Hepatocyte (in vitro differentiated cells): ENCODE results near the gene ATAD5. TPM values are rescaled to one million over a fixed set of nuclear protein-coding genes. Genes with fewer than 3 reads are reported as not detected.

Experiments
- DNase-seq: peaks from one replicate; pipeline ENCODE4 v3.0.0-alpha.2; 2016; ENCODE audit warnings: low spot score
- H2AFZ ChIP-seq: fragments of 200-600 bp; sonication (generic); 2 replicates; pipeline ENCODE4 v1.6.0; 2016; ENCODE audit warnings: antibody characterized with exemption, mild to moderate bottlenecking
- H3K27ac ChIP-seq: fragments of 200-600 bp; sonication (generic); 2 replicates; pipeline ENCODE4 v1.5.1; 2016; ENCODE audit warnings: mild to moderate bottlenecking
- H3K27me3 ChIP-seq: fragments of 200-600 bp; sonication (generic); 2 replicates; pipeline ENCODE4 v1.6.1; 2016
- H3K36me3 ChIP-seq: fragments of 200-600 bp; sonication (generic); replicated peaks from 2 replicates; pipeline ENCODE4 v1.5.1; 2016; ENCODE audit warnings: low read depth; ENCODE audit not compliant: insufficient read depth
- H3K4me1 ChIP-seq: fragments of 200-600 bp; sonication (generic); 2 replicates; pipeline ENCODE4 v1.5.1; 2016; ENCODE audit warnings: mild to moderate bottlenecking, moderate library complexity; ENCODE audit not compliant: insufficient read depth
- H3K4me2 ChIP-seq: fragments of 200-600 bp; sonication (generic); 2 replicates; pipeline ENCODE4 v1.6.0; 2016
- H3K4me3 ChIP-seq: fragments of 200-600 bp; sonication (generic); 2 replicates; pipeline ENCODE4 v1.5.1; 2016; ENCODE audit warnings: mild to moderate bottlenecking
- H3K79me2 ChIP-seq: fragments of 200-600 bp; sonication (generic); 2 replicates; pipeline ENCODE4 v1.6.0; 2017; ENCODE audit warnings: mild to moderate bottlenecking
- H3K9me2 ChIP-seq: fragments of 200-600 bp; sonication (generic); replicated peaks from 2 replicates; pipeline ENCODE4 v1.6.0; 2017; ENCODE audit warnings: mild to moderate bottlenecking; ENCODE audit not compliant: insufficient read depth
- H3K9me3 ChIP-seq: fragments of 200-600 bp; sonication (generic); 2 replicates; pipeline ENCODE4 v1.5.1; 2016; ENCODE audit warnings: low read depth, mild to moderate bottlenecking
- H4K20me1 ChIP-seq: fragments of 200-600 bp; sonication (generic); 2 replicates; pipeline ENCODE4 v1.6.0; 2016; ENCODE audit warnings: mild to moderate bottlenecking; ENCODE audit not compliant: insufficient read depth, poor library complexity, severe bottlenecking
- EZH2 ChIP-seq: fragments of 200-600 bp; sonication (generic); IDR thresholded peaks from 2 replicates; pipeline ENCODE4 v1.6.1; 2016; ENCODE audit warnings: antibody characterized with exemption, mild to moderate bottlenecking, borderline replicate concordance
- EZH2phosphoT487 ChIP-seq: fragments of 200-600 bp; sonication (generic); IDR thresholded peaks from one replicate; pipeline ENCODE4 v1.6.1; 2018; ENCODE audit warnings: antibody characterized with exemption, mild to moderate bottlenecking, low read depth, moderate library complexity; ENCODE audit not compliant: unreplicated experiment, severe bottlenecking
- WGBS: methylation state at CpG from one replicate; pipeline ENCODE4 v1.1.6; 2016; ENCODE audit warnings: low lambda C conversion rate; ENCODE audit errors: missing lambda C conversion rate; 5-methylcytosine and 5-hydroxymethylcytosine counted together
- polyA plus RNA-seq: library from polyadenylated mRNA; unstranded; fragments of >200 nt; fragmentation: Nextera tagmentation; extraction: Ambion mirVana; gene quantifications from 2 replicates; pipeline ENCODE4 v1.2.1, GENCODE V29; 2016
- total RNA-seq: library from RNA; depleted of rRNA; stranded (reverse); fragments of >200 nt; gene quantifications from 2 replicates; pipeline ENCODE4 v1.2.3, GENCODE V29; 2014
- TF ChIP-seq, protein P1 (sequence below): fragments of 200-600 bp; sonication (generic); IDR thresholded peaks from 2 replicates; pipeline ENCODE4 v1.5.1; 2016; ENCODE audit warnings: antibody characterized with exemption, mild to moderate bottlenecking; ENCODE audit not compliant: poor library complexity

The ATAD5 gene
- total and polyA plus RNA-seq, 2 experiments from 2014 or later: 1.5 to 3.2 TPM

GRCh38 chr17:30790279-30790678, 41.5 kb upstream of the ATAD5 start:
- no peak for DNase-seq
- no peaks in the 10 kb centered on the region for H4K20me1 ChIP-seq
- H3K36me3 ChIP-seq: no peaks in the 10 kb centered on the region
- H3K9me2 ChIP-seq: no peaks in the 10 kb centered on the region
- no peak overlapping the region for H3K4me2 ChIP-seq
- no peaks in the 10 kb centered on the region for H3K4me1 ChIP-seq
- no peaks in the 10 kb centered on the region for H3K79me2 ChIP-seq
- no peaks in the 10 kb centered on the region for H3K27me3 ChIP-seq
- no peak overlapping the region for H3K4me3 ChIP-seq
- no peak overlapping the region for H3K27ac ChIP-seq
- no peaks in the 10 kb centered on the region for H3K9me3 ChIP-seq
- 95% methylated on average over 2 of the region's 2 CpGs for WGBS
- TF ChIP-seq EZH2: no peak
- TF ChIP-seq EZH2phosphoT487: no peak
- H2AFZ ChIP-seq: no peak overlapping the region

- Histone ChIP-seq H3K79me2 (no peaks in the 10 kb centered on the region), H3K4me2 (no peak overlapping the region), H3K9me2 (no peaks in the 10 kb centered on the region), H2AFZ (no peak overlapping the region), H3K4me1 (no peaks in the 10 kb centered on the region), H3K4me3 (no peak overlapping the region), H3K27me3 (no peaks in the 10 kb centered on the region), H4K20me1 (no peaks in the 10 kb centered on the region), H3K27ac (no peak overlapping the region), H3K36me3 (no peaks in the 10 kb centered on the region), H3K9me3 (no peaks in the 10 kb centered on the region)
- WGBS: 97% methylated on average over 9 of the region's 9 CpGs
- DNase-seq: no peak
- TF ChIP-seq, protein P1, sequence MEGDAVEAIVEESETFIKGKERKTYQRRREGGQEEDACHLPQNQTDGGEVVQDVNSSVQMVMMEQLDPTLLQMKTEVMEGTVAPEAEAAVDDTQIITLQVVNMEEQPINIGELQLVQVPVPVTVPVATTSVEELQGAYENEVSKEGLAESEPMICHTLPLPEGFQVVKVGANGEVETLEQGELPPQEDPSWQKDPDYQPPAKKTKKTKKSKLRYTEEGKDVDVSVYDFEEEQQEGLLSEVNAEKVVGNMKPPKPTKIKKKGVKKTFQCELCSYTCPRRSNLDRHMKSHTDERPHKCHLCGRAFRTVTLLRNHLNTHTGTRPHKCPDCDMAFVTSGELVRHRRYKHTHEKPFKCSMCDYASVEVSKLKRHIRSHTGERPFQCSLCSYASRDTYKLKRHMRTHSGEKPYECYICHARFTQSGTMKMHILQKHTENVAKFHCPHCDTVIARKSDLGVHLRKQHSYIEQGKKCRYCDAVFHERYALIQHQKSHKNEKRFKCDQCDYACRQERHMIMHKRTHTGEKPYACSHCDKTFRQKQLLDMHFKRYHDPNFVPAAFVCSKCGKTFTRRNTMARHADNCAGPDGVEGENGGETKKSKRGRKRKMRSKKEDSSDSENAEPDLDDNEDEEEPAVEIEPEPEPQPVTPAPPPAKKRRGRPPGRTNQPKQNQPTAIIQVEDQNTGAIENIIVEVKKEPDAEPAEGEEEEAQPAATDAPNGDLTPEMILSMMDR: no peak
- TF ChIP-seq EZH2phosphoT487 (no peak), EZH2 (no peak)
Observed at GRCh38 chr17:30793282-30793977, 38.3 kb upstream of the ATAD5 start.

DNA sequence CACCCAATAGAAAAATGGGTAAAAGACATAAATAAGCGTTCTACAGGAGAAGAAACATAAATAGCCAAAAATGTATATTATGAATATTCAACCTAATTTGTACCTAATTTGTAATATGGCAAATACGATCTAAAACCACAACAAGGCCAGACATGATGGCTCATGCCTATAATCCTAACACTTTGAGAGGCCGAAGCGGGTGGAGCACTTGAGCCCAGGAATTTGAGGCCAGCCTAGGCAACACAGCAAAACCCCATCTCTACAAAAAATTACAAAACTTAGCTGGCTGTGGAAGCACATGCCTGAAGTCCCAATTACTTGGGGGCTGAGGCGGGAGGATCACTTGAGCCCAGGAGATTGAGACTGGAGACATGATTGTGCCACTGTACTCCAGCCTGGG, 37.4 kb upstream of the ATAD5 start:
- Histone ChIP-seq H3K36me3 (no peaks in the 10 kb centered on the region), H3K4me2 (no peak overlapping the region), H2AFZ (no peak overlapping the region), H3K9me3 (no peaks in the 10 kb centered on the region), H3K27ac (no peak overlapping the region), H3K27me3 (no peaks in the 10 kb centered on the region), H3K4me1 (no peaks in the 10 kb centered on the region), H4K20me1 (no peaks in the 10 kb centered on the region), H3K4me3 (no peak overlapping the region), H3K9me2 (no peaks in the 10 kb centered on the region), H3K79me2 (no peaks in the 10 kb centered on the region)
- WGBS: 96% methylated on average over 5 of the region's 5 CpGs
- TF ChIP-seq, protein P1: no peak
- DNase-seq: no peak

- H3K79me2 ChIP-seq: no peaks in the 10 kb centered on the region
- H2AFZ ChIP-seq: no peak overlapping the region
- no peak overlapping the region for H3K27ac ChIP-seq
- no peaks in the 10 kb centered on the region for H4K20me1 ChIP-seq
- no peaks in the 10 kb centered on the region for H3K9me2 ChIP-seq
- no peak overlapping the region for H3K4me2 ChIP-seq
- no peaks in the 10 kb centered on the region for H3K36me3 ChIP-seq
- no peaks in the 10 kb centered on the region for H3K27me3 ChIP-seq
- 97% methylated on average over 4 of the region's 4 CpGs for WGBS
- DNase-seq: no peak
- H3K4me3 ChIP-seq: no peak overlapping the region
- TF ChIP-seq, protein P1: no peak
- no peak for TF ChIP-seq EZH2
- TF ChIP-seq EZH2phosphoT487: no peak
- no peaks in the 10 kb centered on the region for H3K4me1 ChIP-seq
- H3K9me3 ChIP-seq: no peaks in the 10 kb centered on the region
Observed at GRCh38 chr17:30796016-30796415, 35.8 kb upstream of the ATAD5 start.
